NCI-H187 treated with DMSO at 0.1 percent for 48 hours (cell line): ENCODE data around the gene TTC1.

Source experiments
- DNase-seq: peaks from one replicate; lab custom pipeline; 2025; lab: John Stamatoyannopoulos, UW

The TTC1 gene

DNA sequence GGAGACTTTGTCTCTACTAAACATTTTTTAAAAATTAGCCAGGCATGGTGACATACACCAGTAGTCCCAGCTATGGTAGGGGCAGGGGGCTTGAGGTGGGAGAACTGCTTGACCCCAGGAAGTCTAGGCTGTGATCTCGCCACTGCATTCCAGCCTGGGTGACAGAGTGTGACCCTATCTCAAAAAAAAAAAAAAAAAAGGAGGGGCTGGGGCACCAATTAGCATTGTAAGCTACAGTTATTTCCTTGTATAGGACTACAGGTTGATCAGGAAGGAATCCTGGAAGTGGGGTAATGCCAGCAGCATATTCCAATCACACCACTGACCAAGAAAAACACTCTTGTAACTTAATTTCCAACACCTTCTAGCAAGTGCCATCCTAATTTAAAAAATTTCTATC, 78.3 kb downstream of the TTC1 start:
- DNase-seq = no peak

DNA sequence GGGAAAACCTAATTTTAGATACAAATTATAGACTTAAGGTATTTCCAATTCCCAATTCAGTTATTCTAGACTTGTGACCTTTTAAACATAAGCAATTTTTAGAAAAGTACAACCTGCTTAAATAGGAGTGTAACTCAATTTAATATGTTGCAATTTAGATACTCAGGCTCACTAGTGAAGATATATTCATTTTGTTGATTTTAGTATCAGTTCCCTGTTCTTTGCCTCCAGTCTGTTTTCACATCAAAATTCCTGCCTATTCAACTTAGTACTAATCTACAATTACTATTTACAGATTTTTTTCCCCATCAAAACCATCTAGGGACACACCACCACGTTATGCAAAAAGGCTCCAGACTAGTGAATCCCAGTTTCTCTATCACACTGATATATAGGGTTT, 79.9 kb downstream of the TTC1 start:
- DNase-seq = no peak

DNA sequence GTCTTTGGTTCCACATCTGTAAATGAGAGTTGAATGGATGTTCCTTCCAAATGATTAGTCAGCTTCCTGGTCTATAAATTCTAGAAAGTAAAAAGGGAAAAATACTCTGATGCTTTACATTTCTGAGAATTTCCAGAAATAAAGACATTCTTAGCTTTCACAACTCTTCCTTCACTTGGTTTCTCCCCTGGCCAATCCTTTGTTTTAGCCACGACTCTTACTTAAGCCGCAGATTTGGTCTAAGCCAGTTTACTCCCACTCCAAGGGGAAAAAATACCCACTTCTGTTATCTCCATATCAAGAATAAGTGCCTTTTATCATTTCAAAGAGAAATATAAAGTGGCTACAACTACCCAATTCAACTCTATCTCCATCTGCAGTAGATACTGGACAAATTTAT, 80.6 kb downstream of the TTC1 start:
- no peak for DNase-seq

DNA sequence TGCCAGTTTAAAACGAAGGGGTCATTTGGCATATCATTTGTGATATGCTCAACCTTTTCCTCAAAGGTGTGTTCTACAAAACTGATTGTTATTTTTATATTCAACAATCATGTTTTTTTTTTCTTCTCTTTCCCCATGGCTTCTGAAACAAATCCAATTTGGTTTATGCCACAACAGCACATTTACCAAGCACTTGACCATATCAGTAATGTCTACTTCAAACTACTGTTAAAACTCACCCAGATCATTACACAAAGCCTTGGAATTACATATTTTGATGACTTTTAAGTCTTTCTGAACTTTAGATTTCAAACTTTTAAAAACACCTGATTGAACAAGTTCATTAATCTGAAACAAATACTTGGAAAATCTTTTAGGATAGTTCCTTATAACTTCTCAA, 81.1 kb downstream of the TTC1 start:
- no peak for DNase-seq

DNA sequence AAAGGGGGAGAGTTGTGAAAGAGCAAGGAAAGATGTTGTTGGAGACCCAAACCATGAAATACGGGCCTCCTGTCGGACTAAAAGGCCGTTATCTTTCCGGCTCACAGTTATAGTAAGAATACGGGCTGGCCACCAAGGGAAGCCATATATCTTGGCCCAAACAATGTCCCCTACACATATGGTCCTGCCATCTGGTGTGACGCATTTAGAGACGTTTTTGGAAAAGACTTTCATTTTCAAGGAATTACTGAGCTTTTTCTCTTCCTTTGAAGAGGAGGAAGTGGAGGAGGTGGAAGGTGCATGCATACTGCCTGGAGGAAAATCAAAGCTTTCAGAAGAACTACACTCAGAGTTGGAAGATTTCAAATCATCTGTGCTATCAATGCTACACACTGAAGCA, 83.6 kb downstream of the TTC1 start:
- DNase-seq = no peak

DNA sequence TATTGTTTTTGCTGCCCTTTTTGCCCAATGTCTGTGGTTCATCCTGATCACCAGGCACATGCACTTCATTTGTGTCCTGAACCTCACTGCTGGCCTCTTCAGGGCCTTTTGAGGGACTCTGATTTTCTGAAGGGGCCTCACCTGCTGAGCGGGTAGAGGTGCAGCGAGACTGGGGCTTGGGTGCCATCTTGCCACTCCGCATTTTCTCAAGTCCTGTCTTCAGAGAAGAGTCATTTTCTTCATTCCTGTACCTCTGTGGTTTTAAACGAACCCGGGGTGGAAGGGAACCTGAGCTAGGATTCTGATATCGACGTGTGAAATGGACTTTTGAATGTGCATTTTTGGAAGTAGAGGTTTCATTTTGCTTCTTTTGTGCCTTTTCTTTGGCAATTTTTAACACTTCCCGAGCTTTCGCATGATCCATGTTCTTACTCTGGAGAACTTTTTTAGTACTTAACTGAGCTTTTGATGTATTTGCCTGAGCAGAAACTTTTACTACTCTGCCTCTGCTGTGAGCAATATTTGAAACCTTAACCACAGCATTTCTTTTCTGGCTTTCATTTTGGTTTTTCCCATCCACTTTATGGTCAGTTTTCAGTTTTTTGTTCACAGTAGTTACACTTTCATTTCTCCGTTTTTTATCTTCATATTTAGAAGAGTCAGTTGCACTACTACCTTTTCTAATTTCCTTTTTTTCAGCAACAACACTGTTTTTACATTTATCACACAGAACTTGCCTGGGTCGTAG, 84.2 kb downstream of the TTC1 start:
- no peak for DNase-seq

DNA sequence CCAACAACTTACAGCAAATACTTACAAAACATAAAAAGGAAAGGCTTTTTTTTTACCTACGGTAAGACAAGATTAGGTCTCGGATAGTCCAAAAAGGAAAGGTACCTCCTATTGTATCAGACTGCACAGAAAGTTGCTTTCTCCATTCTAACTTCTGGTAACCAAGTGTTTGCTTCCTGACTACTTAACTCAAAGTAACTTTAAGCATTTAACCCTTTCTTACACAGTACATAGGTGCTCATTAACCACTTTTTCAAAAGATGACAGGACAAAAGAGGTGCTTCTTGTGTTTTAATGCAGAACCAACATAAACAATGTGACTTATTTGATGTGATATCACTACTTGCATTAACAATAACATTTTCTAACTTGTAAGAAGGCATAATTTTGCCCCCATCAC, 87.2 kb downstream of the TTC1 start:
- DNase-seq = no peak

DNA sequence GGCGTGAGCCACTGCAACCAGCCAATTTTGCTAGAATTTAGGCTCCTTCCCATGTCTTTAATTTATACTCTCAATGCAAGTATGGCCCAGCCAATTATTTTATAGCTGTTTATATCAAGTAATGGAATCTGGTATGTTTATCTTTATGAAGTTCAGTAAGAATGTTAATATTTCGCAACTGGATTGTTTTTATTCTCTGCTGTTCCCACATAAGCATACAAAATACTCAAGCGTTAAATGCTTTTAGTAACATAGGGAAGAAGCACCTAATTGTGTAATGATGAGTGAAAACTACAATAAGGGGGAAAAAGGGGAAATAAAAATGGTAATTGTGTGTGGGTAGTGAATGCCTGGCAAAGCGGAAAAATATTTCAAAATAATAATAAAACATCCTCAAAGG, 89.1 kb downstream of the TTC1 start:
- DNase-seq = no peak

DNA sequence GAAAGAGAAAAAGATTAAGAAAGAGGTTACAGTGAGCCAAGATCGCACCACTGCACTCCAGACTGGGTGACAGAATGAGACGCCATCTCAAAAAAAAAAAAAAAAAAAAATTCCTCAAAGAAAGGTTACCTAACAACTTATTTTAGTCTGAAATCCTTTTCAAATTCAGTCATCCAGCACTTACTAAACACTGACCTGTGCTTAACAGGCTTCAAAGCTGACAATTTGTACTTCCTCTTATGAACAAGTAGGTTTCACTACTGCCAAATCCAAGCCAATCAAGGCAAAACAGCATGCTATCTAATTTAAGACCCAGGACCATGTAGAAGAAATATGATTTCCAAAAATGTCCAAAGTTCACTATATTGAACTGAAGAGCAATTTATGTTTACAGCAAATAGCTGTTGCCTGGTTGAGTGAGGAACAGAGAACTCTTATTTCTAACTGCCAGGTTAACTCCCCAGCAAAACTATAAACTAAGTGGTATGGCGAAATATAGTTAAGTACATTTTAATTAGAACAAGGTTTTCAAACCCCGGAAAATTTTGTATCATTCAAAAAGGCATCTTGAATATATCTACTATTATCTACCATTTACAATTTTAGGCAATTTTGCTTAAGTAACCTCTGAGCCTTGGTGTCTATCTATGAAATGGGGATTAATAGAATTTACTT, 96.9 kb downstream of the TTC1 start:
- no peak for DNase-seq

DNA sequence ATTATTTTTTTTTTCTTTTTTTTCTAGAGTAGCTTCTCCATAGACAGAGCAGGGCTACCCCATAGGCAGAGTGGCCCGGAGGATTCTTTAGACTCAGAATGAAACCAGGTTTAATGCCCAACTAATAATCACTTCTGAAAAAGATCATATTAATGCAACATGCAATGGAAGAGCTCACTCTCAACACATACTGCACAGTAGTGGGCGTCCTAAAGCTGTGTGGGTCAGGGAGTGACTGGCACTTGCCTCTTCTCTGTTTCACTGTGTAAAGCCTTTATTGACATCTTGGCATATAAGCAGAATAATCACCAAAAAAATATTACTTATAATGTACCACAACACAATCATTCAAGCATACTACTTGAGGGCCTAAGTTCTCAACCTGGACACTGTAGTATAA, 99.2 kb downstream of the TTC1 start:
- DNase-seq = no peak
